Adrenal gland (tissue), 5 donors: Measurements from ENCODE around the gene TSHZ2.

Source experiments
- CTCF ChIP-seq, 6 experiments: fragments of 450-650 bp in 4 of 6; fragments of 200-600 bp in 2 of 6; sonication (generic) in 1 of 6; IDR thresholded peaks; 1 replicate in 5 of 6; 2 replicates in 1 of 6; pipeline versions ENCODE4 v1.5.1 to v1.8.0; 2016 to 2021; ENCODE audit warnings: antibody characterized with exemption in 6 of 6, mild to moderate bottlenecking in 2 of 6, moderate library complexity in 1 of 6
- POLR2A ChIP-seq, 2 donors: fragments of 450-650 bp; IDR thresholded peaks; one replicate each; pipeline ENCODE4 v1.6.1; 2017; ENCODE audit warnings: antibody characterized with exemption in 2 of 2, mild to moderate bottlenecking in 2 of 2, moderate library complexity in 1 of 2
- donor health status: DM: no; HTN: no; CAD: no.

GRCh38 chr20:53215166-53215565 is 243.0 kb downstream of the TSHZ2 start:
- TF ChIP-seq CTCF (IDR thresholded peaks at IDR 0.05) (no peak), POLR2A (IDR thresholded peaks at IDR 0.05) (no peak)
